GM23338 (cell line): Measurements from ENCODE around the gene APBA2.

Source experiments
- CREB1 ChIP-seq: fragments of 250-450 bp; sonication (Bioruptor Pico); IDR thresholded peaks from 2 replicates; pipeline ENCODE4 v1.5.0; 2020; ENCODE audit warnings: low read depth, mild to moderate bottlenecking, moderate library complexity
- EZH2 ChIP-seq: fragments of 200-600 bp; sonication (generic); IDR thresholded peaks from one replicate; pipeline ENCODE4 v1.8.0; 2017; ENCODE audit warnings: antibody characterized with exemption, mild to moderate bottlenecking, low read depth; ENCODE audit not compliant: unreplicated experiment
- EZH2phosphoT487 ChIP-seq: fragments of 200-600 bp; sonication (generic); IDR thresholded peaks from one replicate; pipeline ENCODE4 v1.8.1; 2018; ENCODE audit warnings: antibody characterized with exemption; ENCODE audit not compliant: unreplicated experiment
- JUNB ChIP-seq: IDR thresholded peaks from one replicate; pipeline ENCODE4 v1.6.1; 2016; ENCODE audit warnings: antibody characterized with exemption; ENCODE audit not compliant: unreplicated experiment
- NANOG ChIP-seq: IDR thresholded peaks from 2 replicates; pipeline ENCODE4 v1.6.1; 2016; ENCODE audit warnings: antibody characterized with exemption, borderline replicate concordance
- POLR2AphosphoS5 ChIP-seq: IDR thresholded peaks from 2 replicates; pipeline ENCODE4 v1.6.1; 2016; ENCODE audit warnings: antibody characterized with exemption, low read depth
- REST ChIP-seq: IDR thresholded peaks from one replicate; pipeline ENCODE4 v1.6.1; 2018; ENCODE audit warnings: antibody characterized with exemption; ENCODE audit not compliant: unreplicated experiment
- STAT1 ChIP-seq: IDR thresholded peaks from one replicate; pipeline ENCODE4 v1.6.1; 2016; ENCODE audit warnings: antibody characterized with exemption; ENCODE audit not compliant: unreplicated experiment
- ZNF114 ChIP-seq: fragments of 250-450 bp; sonication (Bioruptor Pico); IDR thresholded peaks from 2 replicates; pipeline ENCODE4 v1.5.0; 2020; ENCODE audit warnings: mild to moderate bottlenecking, moderate library complexity
- ZNF331 ChIP-seq: fragments of 250-450 bp; sonication (Bioruptor Pico); IDR thresholded peaks from 2 replicates; pipeline ENCODE4 v1.5.0; 2020; ENCODE audit warnings: low read depth, mild to moderate bottlenecking, moderate library complexity
- ZNF462 ChIP-seq: fragments of 250-450 bp; sonication (Bioruptor Pico); IDR thresholded peaks from 2 replicates; pipeline ENCODE4 v1.5.0; 2020; ENCODE audit warnings: mild to moderate bottlenecking, moderate library complexity
- TF ChIP-seq, protein P1 (sequence below), 2 experiments: fragments of 200-600 bp in 1 of 2; sonication (generic) in 1 of 2; conservative IDR thresholded peaks; 2 replicates each; pipeline versions ENCODE4 v1.5.1 to v1.6.1; 2016 to 2017; ENCODE audit warnings: antibody characterized with exemption in 2 of 2, low read depth in 2 of 2, mild to moderate bottlenecking in 2 of 2, moderate library complexity in 1 of 2
- TF ChIP-seq, protein P2 (sequence below): IDR thresholded peaks from 2 replicates; pipeline ENCODE4 v1.6.1; 2016; ENCODE audit warnings: antibody characterized with exemption

- TF ChIP-seq POLR2AphosphoS5 (no peak), EZH2phosphoT487 (no peak), ZNF462 (CRISPR knock-in tag) (no peak), EZH2 (no peak), NANOG (no peak), JUNB (no peak), REST (no peak), CREB1 (no peak), STAT1 (no peak), ZNF331 (no peak), ZNF114 (CRISPR knock-in tag) (no peak)
- TF ChIP-seq, protein P1, sequence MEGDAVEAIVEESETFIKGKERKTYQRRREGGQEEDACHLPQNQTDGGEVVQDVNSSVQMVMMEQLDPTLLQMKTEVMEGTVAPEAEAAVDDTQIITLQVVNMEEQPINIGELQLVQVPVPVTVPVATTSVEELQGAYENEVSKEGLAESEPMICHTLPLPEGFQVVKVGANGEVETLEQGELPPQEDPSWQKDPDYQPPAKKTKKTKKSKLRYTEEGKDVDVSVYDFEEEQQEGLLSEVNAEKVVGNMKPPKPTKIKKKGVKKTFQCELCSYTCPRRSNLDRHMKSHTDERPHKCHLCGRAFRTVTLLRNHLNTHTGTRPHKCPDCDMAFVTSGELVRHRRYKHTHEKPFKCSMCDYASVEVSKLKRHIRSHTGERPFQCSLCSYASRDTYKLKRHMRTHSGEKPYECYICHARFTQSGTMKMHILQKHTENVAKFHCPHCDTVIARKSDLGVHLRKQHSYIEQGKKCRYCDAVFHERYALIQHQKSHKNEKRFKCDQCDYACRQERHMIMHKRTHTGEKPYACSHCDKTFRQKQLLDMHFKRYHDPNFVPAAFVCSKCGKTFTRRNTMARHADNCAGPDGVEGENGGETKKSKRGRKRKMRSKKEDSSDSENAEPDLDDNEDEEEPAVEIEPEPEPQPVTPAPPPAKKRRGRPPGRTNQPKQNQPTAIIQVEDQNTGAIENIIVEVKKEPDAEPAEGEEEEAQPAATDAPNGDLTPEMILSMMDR (conservative IDR thresholded peaks at IDR 0.05; ENCODE audit: low read depth in 2 of 2), result no peak
- TF ChIP-seq, protein P2, sequence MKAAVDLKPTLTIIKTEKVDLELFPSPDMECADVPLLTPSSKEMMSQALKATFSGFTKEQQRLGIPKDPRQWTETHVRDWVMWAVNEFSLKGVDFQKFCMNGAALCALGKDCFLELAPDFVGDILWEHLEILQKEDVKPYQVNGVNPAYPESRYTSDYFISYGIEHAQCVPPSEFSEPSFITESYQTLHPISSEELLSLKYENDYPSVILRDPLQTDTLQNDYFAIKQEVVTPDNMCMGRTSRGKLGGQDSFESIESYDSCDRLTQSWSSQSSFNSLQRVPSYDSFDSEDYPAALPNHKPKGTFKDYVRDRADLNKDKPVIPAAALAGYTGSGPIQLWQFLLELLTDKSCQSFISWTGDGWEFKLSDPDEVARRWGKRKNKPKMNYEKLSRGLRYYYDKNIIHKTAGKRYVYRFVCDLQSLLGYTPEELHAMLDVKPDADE, result no peak
Measured at GRCh38 chr15:28943611-28944230, 57.9 kb downstream of the APBA2 start.
